Muscle layer of colon (tissue), 2 donors: Measurements from ENCODE around the gene APOC3.

ENCODE experiments used
- H3K27ac ChIP-seq: one replicate; pipeline ENCODE4 v1.7.0; 2013; ENCODE audit warnings: low read depth, mild to moderate bottlenecking, low read length, moderate library complexity
- H3K27me3 ChIP-seq, 2 donors: one replicate each; pipeline ENCODE4 v1.7.0; 2013; ENCODE audit warnings: low read length in 2 of 2, mild to moderate bottlenecking in 2 of 2; ENCODE audit not compliant: insufficient read depth in 2 of 2, control insufficient read depth in 1 of 2
- H3K36me3 ChIP-seq: one replicate; pipeline ENCODE4 v1.7.0; 2013; ENCODE audit warnings: mild to moderate bottlenecking, low read length; ENCODE audit not compliant: insufficient read depth
- H3K4me1 ChIP-seq: one replicate; pipeline ENCODE4 v1.7.0; 2013; ENCODE audit warnings: mild to moderate bottlenecking, low read length; ENCODE audit not compliant: insufficient read depth
- H3K4me3 ChIP-seq, 2 donors: one replicate each; pipeline ENCODE4 v1.7.0; 2013; ENCODE audit warnings: low read length in 2 of 2, low read depth in 1 of 2, mild to moderate bottlenecking in 1 of 2, moderate library complexity in 1 of 2
- H3K9ac ChIP-seq: one replicate; pipeline ENCODE4 v1.7.0; 2013; ENCODE audit warnings: low read length
- H3K9me3 ChIP-seq: one replicate; pipeline ENCODE4 v1.7.0; 2013; ENCODE audit warnings: mild to moderate bottlenecking, low read length
- donor health status: abdominal sarcoma.
- donor health status: Adenocarcinoma of cecum.

The APOC3 gene

GRCh38 chr11:116857936-116858335 lies 28.2 kb downstream of the APOC3 start:
- Histone ChIP-seq H3K9me3 (no peaks in the 10 kb centered on the region), H3K4me1 (no peaks in the 10 kb centered on the region), H3K27me3 (no peaks in the 10 kb centered on the region), H3K36me3 (peaks cover 66% of the 10 kb centered on the region), H3K9ac (no peak overlapping the region), H3K27ac (no peak overlapping the region), H3K4me3 (no peak overlapping the region)

- Histone ChIP-seq H3K27me3 (no peaks in the 10 kb centered on the region), H3K4me1 (no peaks in the 10 kb centered on the region), H3K9me3 (no peaks in the 10 kb centered on the region), H3K4me3 (no peak overlapping the region), H3K36me3 (peaks cover 70% of the 10 kb centered on the region), H3K9ac (no peak overlapping the region), H3K27ac (no peak overlapping the region)
Measured at GRCh38 chr11:116859175-116859574, 29.5 kb downstream of the APOC3 start.

- H3K9ac ChIP-seq = no peak overlapping the region
- no peaks in the 10 kb centered on the region for H3K27me3 ChIP-seq
- H3K4me1 ChIP-seq = no peaks in the 10 kb centered on the region
- H3K36me3 ChIP-seq = peaks cover 75% of the 10 kb centered on the region
- H3K9me3 ChIP-seq = no peaks in the 10 kb centered on the region
- no peak overlapping the region for H3K4me3 ChIP-seq
- H3K27ac ChIP-seq = no peak overlapping the region
Measured at GRCh38 chr11:116860303-116860702, 30.6 kb downstream of the APOC3 start.

GRCh38 chr11:116861539-116861938 lies 31.8 kb downstream of the APOC3 start:
- no peaks in the 10 kb centered on the region for H3K27me3 ChIP-seq
- peaks cover 78% of the 10 kb centered on the region for H3K36me3 ChIP-seq
- H3K9ac ChIP-seq = no peak overlapping the region
- H3K4me3 ChIP-seq = no peak overlapping the region
- no peak overlapping the region for H3K27ac ChIP-seq
- H3K9me3 ChIP-seq = no peaks in the 10 kb centered on the region
- H3K4me1 ChIP-seq = no peaks in the 10 kb centered on the region

GRCh38 chr11:116862185-116862584 lies 32.5 kb downstream of the APOC3 start:
- no peak overlapping the region for H3K4me3 ChIP-seq
- H3K9ac ChIP-seq = no peak overlapping the region
- H3K9me3 ChIP-seq = no peaks in the 10 kb centered on the region
- H3K4me1 ChIP-seq = no peaks in the 10 kb centered on the region
- no peak overlapping the region for H3K27ac ChIP-seq
- no peaks in the 10 kb centered on the region for H3K27me3 ChIP-seq
- peaks cover 78% of the 10 kb centered on the region for H3K36me3 ChIP-seq

- no peak overlapping the region for H3K9ac ChIP-seq
- H3K27me3 ChIP-seq = no peaks in the 10 kb centered on the region
- H3K4me1 ChIP-seq = no peaks in the 10 kb centered on the region
- H3K36me3 ChIP-seq = peaks cover 78% of the 10 kb centered on the region
- no peak overlapping the region for H3K4me3 ChIP-seq
- no peaks in the 10 kb centered on the region for H3K9me3 ChIP-seq
- H3K27ac ChIP-seq = no peak overlapping the region
Measured at GRCh38 chr11:116862951-116863350, 33.2 kb downstream of the APOC3 start.

- Histone ChIP-seq H3K9ac (no peak overlapping the region), H3K4me3 (no peak overlapping the region), H3K27me3 (no peaks in the 10 kb centered on the region), H3K4me1 (no peaks in the 10 kb centered on the region), H3K27ac (no peak overlapping the region), H3K9me3 (no peaks in the 10 kb centered on the region), H3K36me3 (peaks cover 67% of the 10 kb centered on the region)
Measured at GRCh38 chr11:116864531-116864930, 34.8 kb downstream of the APOC3 start.

GRCh38 chr11:116865696-116866095 lies 36.0 kb downstream of the APOC3 start:
- Histone ChIP-seq H3K9me3 (no peaks in the 10 kb centered on the region), H3K4me1 (no peaks in the 10 kb centered on the region), H3K36me3 (peaks cover 69% of the 10 kb centered on the region), H3K9ac (no peak overlapping the region), H3K4me3 (no peak overlapping the region), H3K27ac (no peak overlapping the region), H3K27me3 (no peaks in the 10 kb centered on the region)

GRCh38 chr11:116866804-116867455 lies 37.2 kb downstream of the APOC3 start:
- H3K27ac ChIP-seq = no peak overlapping the region
- H3K36me3 ChIP-seq = peaks cover 65% of the 10 kb centered on the region
- no peak overlapping the region for H3K9ac ChIP-seq

GRCh38 chr11:116867619-116868018 lies 37.9 kb downstream of the APOC3 start:
- peaks cover 61% of the 10 kb centered on the region for H3K36me3 ChIP-seq
- no peak overlapping the region for H3K9ac ChIP-seq
- no peaks in the 10 kb centered on the region for H3K27me3 ChIP-seq
- no peaks in the 10 kb centered on the region for H3K9me3 ChIP-seq
- no peak overlapping the region for H3K27ac ChIP-seq
- no peak overlapping the region for H3K4me3 ChIP-seq
- no peaks in the 10 kb centered on the region for H3K4me1 ChIP-seq

More at GRCh38 chr11:116866804-116867455, 37.2 kb downstream of the APOC3 start:
- H3K4me1 ChIP-seq = no peaks in the 10 kb centered on the region
- H3K4me3 ChIP-seq = no peak overlapping the region
- no peaks in the 10 kb centered on the region for H3K9me3 ChIP-seq
- H3K27me3 ChIP-seq = no peaks in the 10 kb centered on the region

- no peak overlapping the region for H3K4me3 ChIP-seq
- no peaks in the 10 kb centered on the region for H3K4me1 ChIP-seq
- peaks cover 65% of the 10 kb centered on the region for H3K36me3 ChIP-seq
- H3K27me3 ChIP-seq = no peaks in the 10 kb centered on the region
- no peaks in the 10 kb centered on the region for H3K9me3 ChIP-seq
- H3K9ac ChIP-seq = no peak overlapping the region
- no peak overlapping the region for H3K27ac ChIP-seq
Measured at GRCh38 chr11:116868066-116868465, 38.4 kb downstream of the APOC3 start.

- H3K9ac ChIP-seq = no peak overlapping the region
- no peaks in the 10 kb centered on the region for H3K4me1 ChIP-seq
- H3K4me3 ChIP-seq = no peak overlapping the region
- no peak overlapping the region for H3K27ac ChIP-seq
- H3K27me3 ChIP-seq = no peaks in the 10 kb centered on the region
- H3K9me3 ChIP-seq = no peaks in the 10 kb centered on the region
- H3K36me3 ChIP-seq = peaks cover 71% of the 10 kb centered on the region
Measured at GRCh38 chr11:116869610-116870009, 39.9 kb downstream of the APOC3 start.
